HCT116 (cell line): ENCODE results near the gene OR2H2.

Experiments used
- CBX3 ChIP-seq: IDR thresholded peaks from 2 replicates; pipeline ENCODE4 v1.6.1; 2012; ENCODE audit warnings: low read depth
- CTCF ChIP-seq, 3 experiments: fragments of 200-600 bp in 1 of 3; sonication (generic) in 1 of 3; IDR thresholded peaks in 2 of 3; conservative IDR thresholded peaks in 1 of 3; 2 replicates each; pipeline ENCODE4 v1.5.1; 2012 to 2017; ENCODE audit warnings: low read depth in 2 of 3, low read length in 2 of 3, antibody characterized with exemption in 1 of 3, borderline replicate concordance in 1 of 3, control low read depth in 1 of 3, mild to moderate bottlenecking in 1 of 3, mixed read lengths in 1 of 3, mixed run types in 1 of 3, moderate library complexity in 1 of 3; ENCODE audit not compliant: insufficient read depth in 1 of 3
- ELF1 ChIP-seq: IDR thresholded peaks from 2 replicates; pipeline ENCODE4 v1.6.1; 2012; ENCODE audit warnings: low read depth, borderline replicate concordance
- EZH2phosphoT487 ChIP-seq: fragments of 200-600 bp; IDR thresholded peaks from 2 replicates; pipeline ENCODE4 v1.6.1; 2018; ENCODE audit warnings: antibody characterized with exemption, borderline replicate concordance
- MAX ChIP-seq: IDR thresholded peaks from 2 replicates; pipeline ENCODE4 v1.6.1; 2012
- POLR2A ChIP-seq: IDR thresholded peaks from 2 replicates; pipeline ENCODE4 v1.7.0; 2011; ENCODE audit warnings: borderline replicate concordance; ENCODE audit not compliant: insufficient read depth, insufficient read length; ENCODE audit errors: extremely low read depth
- POLR2AphosphoS5 ChIP-seq: IDR thresholded peaks from 2 replicates; pipeline ENCODE4 v1.6.1; 2011; ENCODE audit warnings: mild to moderate bottlenecking, low read depth, low read length, moderate library complexity
- REST ChIP-seq: IDR thresholded peaks from 2 replicates; pipeline ENCODE4 v1.6.1; 2012; ENCODE audit warnings: low read depth
- SIN3A ChIP-seq: IDR thresholded peaks from 2 replicates; pipeline ENCODE4 v1.6.1; 2012; ENCODE audit warnings: low read depth

- TF ChIP-seq MAX (no peak), CTCF (IDR thresholded peaks at IDR 0.05 in 2 of 3, conservative IDR thresholded peaks at IDR 0.05 in 1 of 3; ENCODE audit: borderline replicate concordance in 1 of 3, insufficient read depth in 1 of 3, low read depth in 2 of 3, low read length in 2 of 3) (no peak), EZH2phosphoT487 (no peak), ELF1 (no peak), SIN3A (no peak), POLR2AphosphoS5 (no peak), POLR2A (no peak), REST (no peak), CBX3 (no peak)
These were observed 19.0 kb downstream of the OR2H2 start for GRCh38 chr6:29603930-29604329.
